Measurements from ENCODE around the gene PSAPL1.

The PSAPL1 gene

DNA sequence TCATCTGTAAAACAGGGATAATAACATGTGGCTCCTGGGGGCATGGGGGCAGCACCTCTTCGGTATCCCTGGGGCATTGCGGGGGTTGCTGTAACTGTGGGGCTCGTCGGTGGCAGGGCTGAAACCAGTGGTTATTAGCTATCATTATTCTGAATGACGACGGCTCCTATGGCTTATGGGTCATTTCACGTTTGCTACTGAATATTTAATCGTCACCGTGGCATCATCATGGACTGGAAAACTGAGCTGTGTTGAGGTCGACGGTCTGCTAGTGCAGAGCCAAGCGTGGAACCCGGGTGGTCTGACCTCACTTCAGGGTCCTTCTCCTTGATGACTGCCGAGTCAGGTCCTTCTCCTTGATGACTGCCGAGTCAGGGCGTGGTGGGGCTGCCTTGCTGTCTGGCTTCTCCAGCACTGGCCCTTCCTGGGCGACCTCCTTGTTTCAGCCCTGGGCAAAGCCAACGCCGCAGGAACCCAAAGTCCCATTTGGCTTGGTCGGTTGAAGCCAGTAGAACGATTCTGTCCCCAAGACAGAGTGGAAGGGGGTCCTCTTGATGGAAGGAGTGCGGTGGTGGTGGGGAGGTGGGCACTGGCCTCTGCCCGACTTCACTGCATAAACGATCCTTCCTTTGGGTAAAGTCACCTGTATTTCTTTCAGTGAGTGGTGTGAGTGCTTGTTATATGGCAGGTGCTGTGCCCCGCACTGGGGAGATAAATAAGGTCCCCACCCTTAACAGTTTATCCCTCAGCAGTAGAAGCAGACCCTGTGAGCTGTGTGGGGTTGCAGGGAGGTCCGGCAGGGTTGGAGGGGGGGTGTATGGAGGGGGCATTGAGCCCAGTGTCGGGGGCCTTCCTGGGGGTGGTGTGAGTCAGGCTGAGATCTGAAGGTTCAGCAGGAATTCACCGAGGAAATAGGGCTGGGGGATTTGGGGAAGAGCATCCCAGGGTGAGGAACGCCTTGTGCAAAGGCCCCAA lies 40.8 kb downstream of the PSAPL1 start:
- no peak for DNase-seq

DNA sequence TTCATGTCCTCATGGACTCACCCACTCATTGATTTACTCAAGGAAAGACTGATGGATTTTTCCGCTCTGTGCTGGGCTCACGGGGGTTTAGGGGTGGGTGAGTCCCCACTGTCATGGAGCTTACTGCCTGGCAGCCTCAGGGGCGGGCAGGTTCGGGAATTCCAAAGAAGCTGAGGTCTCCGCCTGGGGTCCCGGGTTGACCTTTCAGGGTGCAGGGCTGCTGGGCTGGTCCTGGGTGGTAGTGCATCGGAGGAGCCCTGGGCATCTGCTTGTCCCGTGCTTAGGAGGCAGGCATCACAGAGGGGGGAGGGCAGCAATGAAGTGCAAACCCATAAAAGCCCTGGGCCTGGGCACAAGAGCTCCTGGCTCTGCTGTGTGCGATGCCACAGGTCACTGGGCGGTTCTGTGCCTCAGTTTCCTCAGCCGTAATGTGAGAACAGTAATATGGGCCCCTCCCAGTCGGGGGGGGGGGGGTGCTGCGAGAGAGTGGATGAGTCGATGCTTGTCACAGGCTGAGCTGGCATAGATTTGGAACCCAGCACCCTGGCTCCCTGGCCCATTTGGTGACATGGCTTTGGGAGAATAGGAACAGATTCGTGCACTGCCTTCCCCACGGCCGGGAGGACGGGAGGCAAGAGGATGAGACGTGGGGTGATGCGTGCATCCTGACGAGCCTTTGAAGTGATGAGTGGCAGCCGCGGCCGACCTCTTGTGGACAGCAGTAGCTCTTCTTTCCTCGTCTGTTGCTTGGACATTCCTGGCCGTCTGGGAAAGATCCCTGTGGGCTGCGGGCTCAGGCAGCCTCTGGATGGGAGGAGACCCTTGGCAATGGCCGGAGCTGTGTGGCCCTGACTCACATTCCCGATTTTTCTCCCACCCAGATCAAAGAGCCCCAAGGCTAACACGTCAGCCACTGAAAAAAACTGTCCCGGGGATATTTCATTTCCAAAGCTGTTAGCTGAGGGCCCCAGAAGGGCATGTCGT lies 42.0 kb downstream of the PSAPL1 start:
- DNase-seq = peak; percentile 50

DNA sequence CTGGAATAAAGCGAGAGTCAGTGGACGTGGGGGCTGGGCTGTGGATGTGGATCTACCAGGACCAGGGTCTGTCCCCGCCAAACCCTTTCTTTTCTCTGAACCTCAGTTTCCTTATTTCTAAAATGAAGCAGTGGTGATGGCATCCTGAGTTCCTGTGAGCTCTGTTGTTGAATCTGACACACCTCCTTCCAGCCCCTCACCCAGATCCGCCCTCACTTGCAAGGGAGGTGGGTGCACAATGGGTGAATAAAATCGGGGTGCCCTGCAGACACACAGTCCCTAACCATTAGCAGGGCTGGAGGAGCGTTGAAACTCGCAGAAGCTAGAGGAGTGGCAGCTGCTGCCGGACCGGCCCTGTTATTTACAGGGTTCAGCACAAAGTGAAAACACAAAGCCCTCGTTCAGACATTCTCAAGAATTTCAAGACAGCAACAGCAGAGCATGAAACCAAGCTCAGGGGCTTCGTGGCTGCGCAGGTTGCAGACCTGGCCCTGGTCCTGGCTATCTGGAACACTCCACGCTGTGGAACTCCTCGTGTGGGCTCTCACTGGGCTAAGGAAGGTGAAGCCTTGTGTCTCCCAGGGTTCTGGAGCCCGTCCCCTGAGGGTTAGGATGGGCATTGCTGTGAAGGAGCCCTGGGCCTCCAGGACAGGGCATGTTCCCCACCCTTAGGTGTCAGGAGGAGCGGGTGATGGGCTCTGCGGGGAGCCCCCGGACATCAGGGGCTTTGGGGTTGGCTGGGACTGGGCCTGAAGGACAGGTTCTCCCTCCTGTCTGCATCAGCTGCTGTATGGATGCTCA lies 42.9 kb downstream of the PSAPL1 start:
- no peak for DNase-seq

DNA sequence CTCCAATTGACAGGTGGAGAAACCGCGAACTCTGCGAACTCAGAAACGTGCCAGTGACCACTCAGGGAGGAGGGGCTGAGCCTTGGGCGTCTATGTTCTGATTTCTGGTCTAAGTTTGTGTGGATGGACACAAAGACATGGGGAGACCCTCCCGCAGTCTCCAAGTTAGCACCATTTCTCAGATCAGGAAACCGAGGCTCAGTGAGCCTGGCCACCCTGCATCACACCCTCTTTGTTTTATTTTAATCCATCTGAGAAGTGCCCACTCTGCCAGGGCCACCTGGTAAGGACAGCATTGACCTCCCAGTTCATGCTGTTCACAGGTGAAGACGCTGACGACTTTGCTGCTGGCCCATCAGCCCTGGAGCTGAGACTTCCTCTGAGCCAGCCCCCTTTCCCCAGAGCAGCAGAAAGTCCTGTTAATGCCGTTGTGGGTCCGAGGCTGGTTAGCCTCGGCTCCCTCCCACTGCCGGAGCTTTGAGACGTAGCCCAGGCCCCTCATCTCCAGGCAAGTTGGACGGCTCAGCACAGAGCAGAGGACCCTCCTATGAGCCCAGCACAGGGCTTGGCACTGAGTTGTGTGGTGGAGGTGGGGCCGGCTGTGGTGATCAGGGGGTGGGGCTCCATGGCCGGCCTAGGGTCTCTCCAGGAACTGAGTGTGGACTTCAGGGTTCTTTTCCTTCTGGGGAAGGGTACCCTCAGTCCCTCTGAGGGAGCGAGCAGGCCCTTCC lies 43.7 kb downstream of the PSAPL1 start:
- no peak for DNase-seq

DNA sequence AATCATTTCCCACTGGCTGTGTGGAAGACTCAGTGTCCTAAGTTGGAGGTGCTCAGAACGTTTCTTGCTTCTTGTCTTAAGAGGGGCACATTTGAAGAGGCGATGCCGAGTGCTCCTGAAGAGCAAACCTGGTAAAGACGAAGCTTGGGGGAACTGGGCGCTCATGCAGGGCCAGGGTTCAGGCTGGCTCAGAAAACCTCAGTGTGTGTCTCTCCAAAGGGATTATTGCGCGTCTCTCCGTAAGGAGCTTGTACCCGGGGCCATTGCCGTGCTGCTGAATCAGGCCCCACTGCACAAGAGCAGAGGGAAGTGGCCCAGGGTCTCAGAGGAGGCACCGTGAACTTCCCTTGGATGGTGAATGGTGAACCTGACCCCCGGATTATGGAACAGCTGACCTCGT lies 44.4 kb downstream of the PSAPL1 start:
- DNase-seq = no peak

DNA sequence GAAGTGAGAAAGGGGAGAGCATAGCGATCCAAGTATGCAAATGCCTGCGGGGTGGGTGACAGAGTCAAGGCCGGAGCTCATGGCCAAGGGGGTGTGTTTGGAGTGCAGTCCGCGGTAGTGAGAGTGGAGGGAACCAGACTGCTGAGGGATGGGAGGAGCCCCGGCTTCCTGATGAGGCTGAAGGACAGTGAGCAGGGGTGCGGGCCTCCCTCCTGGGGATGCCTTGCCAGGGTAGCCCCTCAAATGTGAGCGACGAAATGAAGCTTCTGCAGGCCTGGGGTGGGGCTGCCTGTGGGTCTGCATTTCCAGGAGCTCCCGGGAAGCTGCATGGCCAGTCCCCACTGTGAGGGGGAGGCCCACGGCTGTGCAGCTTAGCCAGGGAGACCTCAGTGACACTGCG lies 45.0 kb downstream of the PSAPL1 start:
- DNase-seq = no peak

DNA sequence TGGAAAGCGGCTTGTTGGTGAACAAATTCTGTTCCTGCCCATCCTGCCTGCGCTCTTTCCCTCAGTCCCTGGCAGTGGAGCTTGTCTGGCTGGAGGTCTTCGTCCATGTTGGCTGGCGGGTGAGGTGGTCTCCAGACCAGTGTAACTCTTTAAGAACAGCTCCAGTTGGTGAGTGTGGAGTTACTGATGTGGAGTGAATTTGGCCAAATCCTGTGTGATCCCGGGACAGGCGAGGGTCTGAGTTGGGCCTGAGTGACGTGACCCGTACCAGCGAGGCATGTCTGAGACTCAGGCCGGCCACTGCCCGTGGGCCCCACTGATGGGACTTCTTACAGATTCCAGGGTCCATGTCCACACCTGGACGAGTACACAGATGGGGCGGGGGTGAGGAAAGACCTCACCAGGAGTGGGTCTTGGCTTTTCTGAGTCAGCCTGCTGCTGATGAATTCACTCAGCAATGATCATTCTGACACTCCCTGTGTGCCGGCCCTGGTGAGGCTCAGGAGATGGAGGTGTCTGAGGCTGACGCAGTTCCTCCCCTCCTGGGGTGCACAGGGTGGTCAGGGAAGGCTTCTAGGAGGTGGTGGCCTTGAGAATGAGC lies 45.5 kb downstream of the PSAPL1 start:
- DNase-seq = no peak

DNA sequence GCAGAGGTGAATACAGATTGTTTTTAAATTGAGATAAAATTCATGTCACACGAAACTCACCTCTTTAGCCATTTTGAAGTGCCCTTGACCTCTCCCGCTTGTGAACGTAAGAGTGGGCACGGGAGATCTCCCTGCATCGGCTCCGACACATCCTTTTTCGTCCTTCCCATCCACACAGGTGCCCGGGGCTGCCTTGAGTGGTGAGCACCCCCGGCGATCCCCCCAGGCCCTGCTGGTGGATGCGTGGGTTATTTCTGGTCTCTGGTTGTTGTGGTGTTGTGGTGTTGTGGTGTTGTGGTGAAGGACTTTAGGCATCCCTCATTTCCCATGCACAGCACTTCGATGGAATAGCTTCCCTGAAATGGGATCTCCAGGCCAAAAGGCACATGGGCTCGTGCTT lies 46.1 kb downstream of the PSAPL1 start:
- no peak for DNase-seq

DNA sequence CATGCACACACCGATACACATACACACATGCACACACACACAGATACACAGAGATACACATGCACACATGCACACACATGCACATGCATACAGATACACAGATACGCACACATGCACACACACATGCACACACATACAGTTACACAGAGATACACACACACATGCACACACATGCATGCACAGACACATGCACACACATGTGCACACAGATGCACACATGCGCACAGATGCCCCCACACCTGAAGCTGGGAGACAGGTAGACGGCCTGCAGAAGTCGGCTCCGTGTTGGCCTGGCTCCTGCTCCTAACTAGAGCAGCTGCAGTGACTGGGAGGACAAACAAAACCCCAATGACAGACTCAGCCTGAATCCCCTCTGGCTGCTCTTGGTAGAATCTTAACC lies 46.8 kb downstream of the PSAPL1 start:
- no peak for DNase-seq

DNA sequence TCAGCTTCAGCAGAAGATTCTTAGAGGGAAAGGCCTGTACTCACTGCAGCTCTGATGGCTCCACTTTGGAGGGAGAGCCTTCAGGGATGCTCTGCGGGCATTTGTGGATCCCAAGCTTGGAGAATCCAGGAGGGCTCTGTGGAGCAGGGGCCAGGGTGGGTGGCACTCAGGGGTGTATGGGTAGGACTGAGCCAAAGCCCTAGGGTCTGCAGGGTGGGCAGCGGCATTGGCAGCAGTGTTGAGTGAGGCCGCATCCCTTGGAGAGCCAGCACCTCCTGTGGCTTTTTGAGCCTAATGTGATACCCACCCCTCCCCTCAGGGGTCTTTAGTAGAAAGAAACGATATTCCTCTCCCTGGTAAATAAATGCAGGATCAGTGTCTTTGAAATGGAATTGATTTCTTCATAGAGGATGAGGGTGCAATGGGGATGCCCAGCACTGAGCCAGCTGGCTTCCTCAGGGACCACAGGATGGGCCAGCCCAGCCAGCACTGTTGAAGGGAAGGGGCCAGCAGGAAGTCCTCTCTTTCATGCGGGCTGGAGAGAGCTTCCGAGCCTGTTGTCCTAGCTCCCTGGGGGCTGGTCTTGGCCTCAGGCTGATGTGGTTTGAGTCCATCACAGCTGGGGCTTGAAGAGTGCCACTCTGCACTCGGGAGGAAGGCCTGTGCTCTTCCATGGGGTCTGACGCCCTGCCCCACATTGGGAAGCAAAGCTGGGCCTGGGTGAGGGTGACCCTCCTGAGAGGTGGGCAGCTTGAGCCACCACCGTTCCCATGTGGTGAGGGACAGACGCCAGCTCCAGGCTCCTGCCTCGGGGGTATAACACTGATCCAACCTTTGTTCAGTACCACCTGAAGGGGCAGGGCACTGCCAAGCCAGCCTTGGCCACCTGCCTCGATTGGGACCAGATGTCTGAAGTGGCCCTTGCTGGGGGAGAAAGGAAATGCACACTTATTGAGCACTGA lies 49.5 kb downstream of the PSAPL1 start:
- no peak for DNase-seq

DNA sequence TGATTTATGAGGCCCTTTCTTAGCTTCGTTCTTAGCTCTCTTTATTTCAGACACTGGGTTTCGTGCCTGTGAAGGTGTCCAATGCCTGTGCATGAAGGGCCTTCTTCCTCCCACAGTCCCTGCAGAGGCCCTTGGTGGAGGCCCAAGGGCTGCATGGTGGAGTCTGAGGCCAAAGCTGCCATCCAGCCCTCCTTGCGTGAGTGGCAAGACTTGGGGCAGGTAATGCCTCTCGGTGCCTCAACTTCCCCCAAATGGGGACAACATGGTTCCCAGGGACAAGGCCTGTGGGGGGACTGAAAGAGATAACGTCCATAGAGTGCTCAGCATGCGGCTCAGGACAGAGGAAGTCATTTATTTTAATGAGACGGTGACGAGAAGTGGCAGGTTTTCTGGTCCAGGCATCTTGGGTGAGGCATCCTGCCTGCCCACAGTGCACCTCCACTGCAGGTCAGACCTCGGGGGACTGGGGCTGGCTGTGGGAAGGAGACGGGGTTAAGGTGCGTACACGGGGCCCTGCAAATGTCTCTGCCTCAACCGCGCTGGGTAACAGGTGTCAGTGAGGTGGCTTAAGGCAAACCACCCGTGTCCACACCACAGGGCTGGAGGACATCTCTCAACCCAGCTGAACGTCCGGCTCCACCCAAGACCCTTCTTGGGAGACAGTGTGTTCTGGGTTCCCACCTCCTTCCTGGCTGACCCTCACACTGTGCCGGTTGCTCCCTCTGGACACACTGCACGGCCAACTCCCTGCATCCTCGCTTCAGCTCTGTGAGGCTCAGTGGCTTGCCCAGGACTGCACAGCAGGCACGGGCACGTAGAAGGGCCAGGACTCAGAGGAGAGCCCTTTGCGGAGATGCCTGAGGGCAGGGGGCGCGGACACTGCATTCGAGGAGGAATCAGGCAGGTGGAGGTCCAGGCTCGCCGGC lies 50.5 kb downstream of the PSAPL1 start:
- DNase-seq = no peak

DNA sequence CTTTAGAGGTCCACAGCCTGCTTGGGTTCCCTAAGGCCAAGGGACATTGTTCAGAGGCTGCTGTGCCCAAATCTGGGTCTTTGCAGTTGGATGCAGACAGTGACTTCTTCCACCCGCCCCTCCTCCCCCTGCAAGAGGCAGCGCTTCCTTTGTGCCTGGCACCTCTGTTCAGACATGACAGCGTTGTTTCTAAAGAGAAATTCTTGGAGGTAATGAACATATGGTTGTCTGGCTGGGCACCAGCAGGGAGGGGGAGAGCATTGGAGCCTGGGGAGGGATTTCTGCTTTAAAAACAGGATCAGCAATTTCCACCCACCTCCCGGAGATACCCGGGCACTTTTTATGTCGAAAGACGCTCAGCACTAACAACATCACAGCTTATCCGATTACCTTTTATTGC lies 51.5 kb downstream of the PSAPL1 start:
- no peak for DNase-seq

DNA sequence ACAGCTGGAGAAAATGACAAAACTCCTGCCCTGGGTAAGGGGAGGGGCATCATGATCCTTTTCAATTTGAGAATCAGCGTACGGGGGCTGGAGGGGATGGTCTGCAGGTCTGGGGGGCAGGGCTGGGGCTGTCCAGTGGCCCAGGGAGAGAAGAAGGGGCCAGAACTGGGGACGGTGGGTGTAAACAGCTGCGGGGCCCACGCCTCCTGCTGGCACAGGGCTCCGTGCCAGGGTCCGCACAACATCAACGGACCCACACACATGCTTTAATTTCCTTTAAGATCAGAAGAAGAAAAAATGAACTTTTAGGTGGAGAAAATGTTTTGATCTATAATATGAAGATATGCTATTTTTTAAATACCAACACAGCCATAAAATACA lies 52.1 kb downstream of the PSAPL1 start:
- DNase-seq = no peak

DNA sequence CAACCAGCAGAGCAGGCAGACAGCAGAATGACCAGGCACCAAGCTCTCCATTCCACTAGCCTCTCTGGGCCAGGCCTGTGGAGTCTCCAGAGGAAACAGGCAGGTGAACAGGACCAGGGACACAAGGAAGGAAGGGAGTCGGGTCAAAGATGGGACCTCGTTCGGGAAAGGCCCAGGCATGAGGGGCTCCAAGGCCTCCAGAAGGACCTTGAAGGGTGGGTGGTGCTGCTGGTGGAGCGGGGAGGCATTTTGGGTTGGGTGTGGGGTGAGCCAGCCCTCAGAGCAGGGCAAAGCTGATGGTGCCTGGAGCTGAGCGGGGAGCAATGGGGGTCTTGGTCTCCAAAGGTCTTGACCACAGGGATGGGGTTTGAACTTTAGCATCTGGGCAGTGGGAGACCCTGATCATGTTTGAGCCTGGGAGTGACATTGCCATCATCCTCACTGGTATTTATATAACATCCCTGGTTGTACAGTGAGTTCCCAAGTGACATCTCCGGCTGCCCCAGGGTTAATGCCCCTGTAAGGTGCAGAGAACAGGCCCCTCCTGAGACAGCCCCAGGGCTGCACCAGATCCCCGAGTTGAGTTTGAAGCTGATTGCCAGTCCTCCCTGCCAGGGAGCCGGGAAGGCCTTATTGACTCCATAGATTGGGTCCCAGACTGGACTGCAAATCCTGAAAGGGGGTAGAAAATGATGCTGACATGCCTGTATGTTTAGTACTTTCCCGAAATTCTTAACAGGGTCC lies 52.7 kb downstream of the PSAPL1 start:
- no peak for DNase-seq

DNA sequence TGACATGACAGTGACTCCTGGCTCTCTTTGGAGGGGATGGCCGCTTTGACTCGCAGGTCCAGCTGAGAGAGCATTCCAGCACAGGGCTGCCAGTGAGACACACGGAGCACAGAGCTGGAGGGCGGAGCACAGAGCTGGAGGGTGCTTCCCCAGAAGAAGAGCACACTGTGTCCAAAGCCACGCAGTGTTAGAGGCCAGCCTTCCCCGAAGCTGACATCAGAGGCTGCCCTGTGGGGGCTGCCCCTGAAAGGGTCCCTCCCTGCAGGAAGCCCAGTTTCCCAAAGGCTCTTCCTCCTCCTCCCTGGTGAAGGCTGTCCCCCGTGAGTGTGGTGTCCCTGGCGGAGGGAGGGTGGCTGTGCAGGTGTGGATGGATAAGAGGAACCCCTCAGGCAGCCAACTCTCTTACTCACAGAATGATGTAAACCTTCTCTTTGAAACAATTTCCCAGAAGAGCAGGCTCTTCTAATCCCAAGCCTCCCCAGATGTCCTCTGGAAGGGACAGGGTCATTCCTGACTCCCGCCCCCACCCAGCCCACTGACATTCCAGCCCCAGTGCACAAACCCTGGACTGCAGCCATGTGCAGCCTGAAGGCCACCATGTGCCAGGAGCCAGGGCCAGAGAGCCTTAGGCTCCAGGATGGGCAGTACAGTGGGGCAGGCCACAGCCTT lies 53.4 kb downstream of the PSAPL1 start:
- no peak for DNase-seq
